Measurements from ENCODE around the gene GPC1.

The GPC1 gene

GRCh38 chr2:240456447-240457222 is 21.2 kb downstream of the GPC1 start:
- no peak for DNase-seq (ENCODE audit: low read depth in 3 of 3)

- DNase-seq (ENCODE audit: low read depth in 3 of 3) = no peak
These were observed 22.0 kb downstream of the GPC1 start for GRCh38 chr2:240457223-240458043.

GRCh38 chr2:240458044-240458899 is 22.8 kb downstream of the GPC1 start:
- no peak for DNase-seq (ENCODE audit: low read depth in 3 of 3)

- DNase-seq (ENCODE audit: low read depth in 3 of 3) = no peak
These were observed 23.5 kb downstream of the GPC1 start for GRCh38 chr2:240458900-240459391.

GRCh38 chr2:240459401-240460252 is 24.2 kb downstream of the GPC1 start:
- no peak for DNase-seq (ENCODE audit: low read depth in 3 of 3)

- DNase-seq (ENCODE audit: low read depth in 3 of 3) = no peak
These were observed 24.8 kb downstream of the GPC1 start for GRCh38 chr2:240460253-240460711.

- DNase-seq (ENCODE audit: low read depth in 3 of 3) = no peak
These were observed 25.4 kb downstream of the GPC1 start for GRCh38 chr2:240460781-240461431.

- DNase-seq (ENCODE audit: low read depth in 3 of 3) = no peak
These were observed 26.1 kb downstream of the GPC1 start for GRCh38 chr2:240461471-240462072.

GRCh38 chr2:240462073-240462706 is 26.7 kb downstream of the GPC1 start:
- DNase-seq (ENCODE audit: low read depth in 3 of 3) = no peak

GRCh38 chr2:240462707-240463273 is 27.3 kb downstream of the GPC1 start:
- no peak for DNase-seq (ENCODE audit: low read depth in 3 of 3)

- DNase-seq (ENCODE audit: low read depth in 3 of 3) = no peak
These were observed 27.9 kb downstream of the GPC1 start for GRCh38 chr2:240463274-240463865.

- DNase-seq (ENCODE audit: low read depth in 3 of 3) = no peak
These were observed 28.5 kb downstream of the GPC1 start for GRCh38 chr2:240463866-240464481.

- no peak for DNase-seq (ENCODE audit: low read depth in 3 of 3)
These were observed 29.2 kb downstream of the GPC1 start for GRCh38 chr2:240464514-240465241.

- no peak for DNase-seq (ENCODE audit: low read depth in 3 of 3)
These were observed 29.9 kb downstream of the GPC1 start for GRCh38 chr2:240465268-240465764.

GRCh38 chr2:240465765-240466578 is 30.5 kb downstream of the GPC1 start:
- no peak for DNase-seq (ENCODE audit: low read depth in 3 of 3)

- DNase-seq (ENCODE audit: low read depth in 3 of 3) = no peak
These were observed 31.2 kb downstream of the GPC1 start for GRCh38 chr2:240466579-240467148.

All from stimulated activated CD4-positive, alpha-beta T cell treated with anti-CD3 and anti-CD28 coated beads, TNF-alpha, amount 100 ng/mL, for 48 hours (primary cell).